PC-9 (cell line): ENCODE data around the gene SORBS1. TPM values are rescaled to one million over a fixed set of nuclear protein-coding genes. Genes with fewer than 3 reads are reported as not detected.

Experiments
- BruUV-seq: library from RNA; stranded (reverse); fragments of 400-500 nt; replicated peaks from 2 replicates; lab custom pipeline; 2021; lab: Mats Ljungman, UMichigan
- CTCF ChIA-PET: fragments of 300-600 bp; sonication (Branson Sonifier 250); formaldehyde crosslinking; loops from one replicate; lab custom pipeline; 2022; ENCODE audit warnings: antibody characterized with exemption; lab: Charles Lee
- POLR2A ChIA-PET: fragments of 300-600 bp; sonication (Branson Sonifier 250); formaldehyde crosslinking; loops from one replicate; lab custom pipeline; 2022; ENCODE audit warnings: antibody characterized with exemption; ENCODE audit not compliant: unreplicated experiment; lab: Charles Lee
- DNase-seq, 2 experiments: peaks; one replicate each; pipeline versions ENCODE4 v3.0.0 to v3.0.0-alpha.2; 2015 to 2022; ENCODE audit warnings: mixed read lengths in 1 of 2
- H2AFZ ChIP-seq: fragments of 200-600 bp; sonication (generic); 2 replicates; pipeline ENCODE4 v1.8.1; 2017; ENCODE audit warnings: antibody characterized with exemption
- H3F3A ChIP-seq: fragments of 200-600 bp; sonication (generic); 2 replicates; pipeline ENCODE4 v1.8.1; 2017; ENCODE audit warnings: antibody characterized with exemption, mild to moderate bottlenecking, low read depth; ENCODE audit not compliant: insufficient read depth
- H3K27ac ChIP-seq: fragments of 200-600 bp; sonication (generic); 2 replicates; pipeline ENCODE4 v1.6.1; 2016; ENCODE audit warnings: mixed run types
- H3K27me3 ChIP-seq: fragments of 200-600 bp; sonication (generic); 2 replicates; pipeline ENCODE4 v1.6.1; 2016; ENCODE audit warnings: low read depth, mixed run types; ENCODE audit not compliant: insufficient read depth
- H3K36me3 ChIP-seq: fragments of 200-600 bp; sonication (generic); 2 replicates; pipeline ENCODE4 v1.6.1; 2016; ENCODE audit warnings: low read depth, mixed run types
- H3K4me1 ChIP-seq: fragments of 200-600 bp; sonication (generic); replicated peaks from 2 replicates; pipeline ENCODE4 v1.6.1; 2016; ENCODE audit warnings: mixed run types; ENCODE audit not compliant: insufficient read depth
- H3K4me2 ChIP-seq: fragments of 200-600 bp; sonication (generic); 2 replicates; pipeline ENCODE4 v1.6.1; 2017; ENCODE audit warnings: mixed run types
- H3K4me3 ChIP-seq: fragments of 200-600 bp; sonication (generic); 2 replicates; pipeline ENCODE4 v1.6.1; 2016; ENCODE audit warnings: mixed run types
- H3K79me2 ChIP-seq: fragments of 200-600 bp; sonication (generic); 2 replicates; pipeline ENCODE4 v1.6.1; 2017; ENCODE audit warnings: low read depth, mixed run types
- H3K9me2 ChIP-seq: fragments of 200-600 bp; sonication (generic); 2 replicates; pipeline ENCODE4 v1.8.1; 2017; ENCODE audit warnings: mild to moderate bottlenecking; ENCODE audit not compliant: insufficient read depth
- H3K9me3 ChIP-seq: fragments of 200-600 bp; sonication (generic); 2 replicates; pipeline ENCODE4 v1.8.1; 2016; ENCODE audit warnings: low read depth; ENCODE audit not compliant: insufficient read depth
- H4K20me1 ChIP-seq: fragments of 200-600 bp; sonication (generic); 2 replicates; pipeline ENCODE4 v1.8.1; 2017; ENCODE audit not compliant: insufficient read depth
- CTCF ChIP-seq: fragments of 200-600 bp; sonication (generic); conservative IDR thresholded peaks from 2 replicates; pipeline ENCODE4 v1.6.1; 2017; ENCODE audit warnings: mixed run types, antibody characterized with exemption, mild to moderate bottlenecking, moderate library complexity
- EZH2 ChIP-seq: fragments of 200-600 bp; sonication (generic); IDR thresholded peaks from 2 replicates; pipeline ENCODE4 v1.8.0; 2017; ENCODE audit warnings: antibody characterized with exemption, low read depth
- intact Hi-C: fragments of 100-400 bp; cut with micrococcal nuclease; formaldehyde crosslinking; loops from one replicate; pipeline ENCODE4 v1.10.0; 2022; ENCODE audit not compliant: unreplicated experiment
- total RNA-seq: library from RNA; stranded (reverse); gene quantifications from 2 replicates; pipeline ENCODE4 v1.2.3, GENCODE V29; 2021

SORBS1 gene
- total RNA-seq, 1 experiment from 2014 or later = 5.0 TPM

GRCh38 chr10:95282107-95282506 is 279.1 kb downstream of the SORBS1 start:
- no peak for TF ChIP-seq CTCF
- no peak for TF ChIP-seq EZH2
- H3K27ac ChIP-seq = no peak overlapping the region
- H3F3A ChIP-seq = 0 out of 2 replicates have a peak, but pooled peaks cover 3% of the 10 kb centered on the region
- H3K27me3 ChIP-seq = no peaks in the 10 kb centered on the region
- peaks cover 88% of the 10 kb centered on the region for H3K79me2 ChIP-seq
- no peak overlapping the region for H2AFZ ChIP-seq
- H3K4me2 ChIP-seq = no peak overlapping the region
- ChIA-PET POLR2A (no interaction called here), CTCF (no interaction called here)
- peaks cover 12% of the 10 kb centered on the region; the same call in 1 of the 2 replicates for H3K4me1 ChIP-seq
- no peaks in the 10 kb centered on the region for H3K9me3 ChIP-seq
- BruUV-seq = no TSS peak
- H3K9me2 ChIP-seq = no peaks in the 10 kb centered on the region
- intact Hi-C loops = no loop called here
- H4K20me1 ChIP-seq = no peaks in the 10 kb centered on the region
- DNase-seq = no peak
- H3K36me3 ChIP-seq = no peaks in the 10 kb centered on the region; the same call in 1 of the 2 replicates
- no peak overlapping the region for H3K4me3 ChIP-seq

- no peaks in the 10 kb centered on the region for H4K20me1 ChIP-seq
- 0 out of 2 replicates have a peak, but pooled peaks cover 3% of the 10 kb centered on the region for H3F3A ChIP-seq
- ChIA-PET POLR2A (interaction anchor here (0.7 kb wide), 1 partner anchor 78 kb away, joined by 7 read pairs; no protein-coding TSS in a partner anchor), CTCF (no interaction called here)
- no peaks in the 10 kb centered on the region for H3K9me3 ChIP-seq
- BruUV-seq = no TSS peak
- intact Hi-C loops = no loop called here
- H3K9me2 ChIP-seq = no peaks in the 10 kb centered on the region
- TF ChIP-seq CTCF (no peak), EZH2 (no peak)
- no peak overlapping the region for H3K4me3 ChIP-seq
- H3K79me2 ChIP-seq = peaks cover 88% of the 10 kb centered on the region
- H3K4me2 ChIP-seq = no peak overlapping the region
- H3K4me1 ChIP-seq = peaks cover 5% of the 10 kb centered on the region; the same call in 1 of the 2 replicates
- H3K27ac ChIP-seq = no peak overlapping the region
- H3K36me3 ChIP-seq = no peaks in the 10 kb centered on the region; the same call in 1 of the 2 replicates
- no peaks in the 10 kb centered on the region for H3K27me3 ChIP-seq
- H2AFZ ChIP-seq = no peak overlapping the region
- DNase-seq = no peak
Observed at GRCh38 chr10:95281206-95281605, 280.0 kb downstream of the SORBS1 start.

GRCh38 chr10:95280637-95281036 is 280.5 kb downstream of the SORBS1 start:
- ChIA-PET POLR2A (interaction anchor here (0.7 kb wide), 1 partner anchor 78 kb away, joined by 7 read pairs; no protein-coding TSS in a partner anchor), CTCF (no interaction called here)
- no peak overlapping the region for H3K4me2 ChIP-seq
- H3K9me3 ChIP-seq = no peaks in the 10 kb centered on the region
- H3K4me1 ChIP-seq = peaks cover 5% of the 10 kb centered on the region; the same call in 1 of the 2 replicates
- H3K79me2 ChIP-seq = peaks cover 88% of the 10 kb centered on the region
- no peaks in the 10 kb centered on the region for H3K9me2 ChIP-seq
- H3K27me3 ChIP-seq = no peaks in the 10 kb centered on the region
- no peak for TF ChIP-seq CTCF
- no peaks in the 10 kb centered on the region; the same call in 1 of the 2 replicates for H3K36me3 ChIP-seq
- H3K4me3 ChIP-seq = no peak overlapping the region
- H2AFZ ChIP-seq = no peak overlapping the region
- BruUV-seq = no TSS peak
- intact Hi-C loops = no loop called here
- no peaks in the 10 kb centered on the region for H4K20me1 ChIP-seq
- H3K27ac ChIP-seq = no peak overlapping the region
- H3F3A ChIP-seq = 0 out of 2 replicates have a peak, but pooled peaks cover 3% of the 10 kb centered on the region
- DNase-seq = no peak
